GM19023 (cell line): ENCODE measurements around the gene PCDH10.

Experiments used
- ATAC-seq: cut with Tn5 transposase; IDR thresholded peaks from one replicate; pipeline ENCODE4 v1.9.1; 2021; ENCODE audit warnings: mild to moderate bottlenecking, moderate library complexity; ENCODE audit not compliant: unreplicated experiment

The PCDH10 gene

GRCh38 chr4:133150486-133151340 is 1.6 kb downstream of the PCDH10 start:
- no peak for ATAC-seq

- no peak for ATAC-seq
These were observed 2.2 kb downstream of the PCDH10 start for GRCh38 chr4:133151341-133151690.

DNA sequence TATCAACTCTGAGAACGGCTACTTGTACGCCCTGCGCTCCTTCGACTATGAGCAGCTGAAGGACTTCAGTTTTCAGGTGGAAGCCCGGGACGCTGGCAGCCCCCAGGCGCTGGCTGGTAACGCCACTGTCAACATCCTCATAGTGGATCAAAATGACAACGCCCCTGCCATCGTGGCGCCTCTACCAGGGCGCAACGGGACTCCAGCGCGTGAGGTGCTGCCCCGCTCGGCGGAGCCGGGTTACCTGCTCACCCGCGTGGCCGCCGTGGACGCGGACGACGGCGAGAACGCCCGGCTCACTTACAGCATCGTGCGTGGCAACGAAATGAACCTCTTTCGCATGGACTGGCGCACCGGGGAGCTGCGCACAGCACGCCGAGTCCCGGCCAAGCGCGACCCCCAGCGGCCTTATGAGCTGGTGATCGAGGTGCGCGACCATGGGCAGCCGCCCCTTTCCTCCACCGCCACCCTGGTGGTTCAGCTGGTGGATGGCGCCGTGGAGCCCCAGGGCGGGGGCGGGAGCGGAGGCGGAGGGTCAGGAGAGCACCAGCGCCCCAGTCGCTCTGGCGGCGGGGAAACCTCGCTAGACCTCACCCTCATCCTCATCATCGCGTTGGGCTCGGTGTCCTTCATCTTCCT is 2.7 kb downstream of the PCDH10 start:
- ATAC-seq, result no peak

GRCh38 chr4:133152330-133152821 is 3.3 kb downstream of the PCDH10 start:
- ATAC-seq, result no peak

- ATAC-seq, result no peak
These were observed 3.9 kb downstream of the PCDH10 start for GRCh38 chr4:133152831-133153481.

- ATAC-seq, result no peak
These were observed 5.6 kb downstream of the PCDH10 start for GRCh38 chr4:133154725-133155124.

DNA sequence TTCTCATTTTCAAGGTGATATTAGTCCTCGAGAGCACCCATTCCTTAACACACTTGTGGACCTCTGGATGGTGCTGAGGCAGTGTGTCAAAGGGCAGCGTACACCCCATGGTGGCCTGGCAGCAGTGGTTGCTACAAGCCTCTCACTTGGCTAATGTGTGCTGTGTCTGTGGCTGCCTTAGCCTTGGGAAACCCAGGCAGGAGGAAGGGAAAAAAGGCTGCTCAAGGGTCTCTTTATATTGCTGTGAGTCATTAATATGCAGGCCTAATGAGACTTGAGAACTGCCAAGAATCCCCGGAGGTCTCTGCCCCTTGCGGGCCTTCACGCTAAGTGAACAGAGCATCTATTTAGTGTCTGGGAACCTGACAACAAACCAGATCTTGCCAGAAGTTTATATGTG is 7.0 kb downstream of the PCDH10 start:
- ATAC-seq, result no peak

DNA sequence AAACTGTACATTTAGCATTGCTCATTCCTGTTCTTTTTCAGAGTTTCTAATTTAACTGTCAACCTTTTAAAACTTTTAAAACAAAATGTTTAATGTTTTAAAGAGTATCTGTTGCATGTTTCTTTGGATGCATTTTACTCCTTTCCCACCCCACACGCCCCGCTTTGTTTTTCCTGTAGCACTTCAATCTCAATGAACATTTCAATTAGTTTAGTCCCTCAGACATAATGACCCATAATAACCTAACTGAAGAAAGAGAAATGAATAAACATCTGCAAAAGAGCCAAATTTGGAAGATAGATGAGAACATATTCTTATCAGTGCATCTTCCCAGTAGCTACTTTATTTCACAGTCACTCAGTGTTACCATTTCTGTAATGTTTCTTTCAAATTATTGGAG is 7.5 kb downstream of the PCDH10 start:
- ATAC-seq, result no peak

DNA sequence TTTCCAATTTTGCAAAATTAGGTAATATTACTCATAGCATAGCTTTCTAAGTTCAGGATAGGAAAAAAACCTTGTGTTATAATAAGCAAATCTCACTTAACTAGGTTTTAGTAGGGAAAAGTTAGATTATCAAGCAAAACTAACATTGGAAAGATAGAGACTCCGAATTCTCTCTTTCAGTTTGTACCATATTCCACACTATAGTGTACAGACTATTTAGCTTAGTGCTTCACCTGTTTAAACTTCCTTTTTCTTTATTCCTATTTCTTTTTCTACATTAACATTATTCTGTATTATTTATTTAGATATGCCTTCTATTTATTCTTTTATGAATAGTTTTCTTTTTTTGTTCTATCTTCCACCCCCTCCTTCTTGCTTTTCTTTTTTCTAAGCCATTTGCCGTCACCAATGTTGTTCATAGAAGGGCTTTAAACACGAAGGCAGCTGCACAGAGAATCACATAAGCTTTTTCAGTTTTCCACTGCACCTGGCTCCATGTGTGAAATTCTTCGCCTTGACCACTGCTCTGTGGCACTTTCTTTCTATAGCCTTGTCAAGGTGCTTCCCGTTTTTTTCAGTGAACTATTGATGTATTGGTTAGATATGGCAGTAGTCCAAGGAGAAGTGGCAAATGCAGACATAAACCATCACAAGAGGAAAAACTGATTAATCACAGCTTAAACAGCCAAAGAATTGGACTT is 8.5 kb downstream of the PCDH10 start:
- ATAC-seq, result no peak

DNA sequence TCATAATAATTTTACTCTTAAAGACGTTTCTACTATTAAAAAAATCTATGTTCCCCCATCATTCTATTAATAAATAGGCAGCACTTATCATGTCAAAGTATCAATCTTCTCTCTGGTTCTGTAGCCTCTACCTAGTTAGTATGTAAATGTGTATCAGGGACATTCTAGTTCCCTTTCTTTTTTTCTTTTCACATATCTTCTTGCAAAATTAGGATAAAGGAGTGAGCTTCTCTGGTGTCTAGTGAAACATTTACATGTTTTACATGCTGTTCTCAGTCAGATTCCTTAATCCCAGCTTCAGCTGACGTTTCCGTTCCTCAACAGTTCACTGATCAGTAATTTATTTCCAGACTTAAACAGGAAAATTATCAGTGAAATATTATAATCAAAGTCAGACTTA is 11.8 kb downstream of the PCDH10 start:
- no peak for ATAC-seq

GRCh38 chr4:133161570-133162295 is 12.6 kb downstream of the PCDH10 start:
- no peak for ATAC-seq

DNA sequence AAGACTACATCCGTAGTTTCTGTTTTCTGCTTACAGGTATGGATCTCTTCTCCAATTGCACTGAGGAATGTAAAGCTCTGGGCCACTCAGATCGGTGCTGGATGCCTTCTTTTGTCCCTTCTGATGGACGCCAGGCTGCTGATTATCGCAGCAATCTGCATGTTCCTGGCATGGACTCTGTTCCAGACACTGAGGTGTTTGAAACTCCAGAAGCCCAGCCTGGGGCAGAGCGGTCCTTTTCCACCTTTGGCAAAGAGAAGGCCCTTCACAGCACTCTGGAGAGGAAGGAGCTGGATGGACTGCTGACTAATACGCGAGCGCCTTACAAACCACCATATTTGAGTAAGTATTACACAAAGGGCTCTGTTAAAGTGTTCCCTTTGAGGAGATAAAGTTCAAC is 13.8 kb downstream of the PCDH10 start:
- no peak for ATAC-seq

- ATAC-seq, result no peak
These were observed 29.9 kb downstream of the PCDH10 start for GRCh38 chr4:133178956-133179355.

DNA sequence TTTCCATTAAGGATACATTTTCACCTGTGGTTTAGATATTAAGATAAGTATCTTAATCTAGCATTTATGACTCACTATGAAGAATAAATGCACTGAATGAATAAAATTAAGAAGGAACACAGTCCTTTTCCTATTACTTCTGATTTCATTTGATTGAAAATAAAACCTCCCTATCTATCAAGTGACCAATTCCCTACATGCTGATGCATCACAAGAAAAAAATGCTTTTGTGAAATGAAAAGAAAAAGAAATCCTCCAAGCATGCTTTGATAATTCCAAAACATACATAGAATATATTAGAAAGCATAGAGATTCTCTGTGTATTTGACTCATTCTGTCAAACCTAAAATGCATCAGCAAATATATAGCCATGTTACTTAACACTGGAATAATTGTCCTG is 37.1 kb downstream of the PCDH10 start:
- no peak for ATAC-seq

GRCh38 chr4:133186845-133187244 is 37.8 kb downstream of the PCDH10 start:
- ATAC-seq, result no peak

DNA sequence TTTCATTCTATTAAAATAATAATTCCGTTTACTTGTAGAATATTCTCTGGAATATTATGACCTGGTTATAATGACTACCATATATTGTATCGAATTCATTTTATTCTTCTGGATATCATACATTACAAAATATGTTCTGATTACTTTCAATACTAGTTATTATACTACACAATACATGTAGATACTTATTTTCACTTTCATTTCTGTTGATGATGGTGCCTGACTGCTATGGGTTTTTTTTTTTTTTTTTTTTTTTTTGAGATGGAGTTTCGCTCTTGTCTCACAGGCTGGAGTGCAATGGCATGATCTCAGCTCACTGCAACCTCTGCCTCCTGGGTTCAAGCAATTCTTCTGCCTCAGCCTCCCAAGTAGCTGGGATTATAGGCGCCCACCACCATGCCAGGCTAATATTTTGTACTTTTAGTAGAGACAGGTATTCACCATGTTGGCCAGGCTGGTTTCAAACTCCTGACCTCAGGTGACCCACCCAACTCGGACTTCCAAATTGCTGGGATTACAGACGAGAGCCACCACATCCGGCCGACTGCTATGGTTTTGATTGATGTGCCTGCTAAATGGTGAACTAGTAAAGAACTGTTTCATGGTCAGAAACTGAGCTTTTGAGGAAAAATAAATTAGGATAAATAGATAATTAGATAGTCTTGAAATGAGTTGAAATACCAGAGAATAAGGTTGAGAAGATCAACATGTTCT is 39.5 kb downstream of the PCDH10 start:
- no peak for ATAC-seq

- ATAC-seq, result no peak
These were observed 40.0 kb downstream of the PCDH10 start for GRCh38 chr4:133189147-133189517.

- no peak for ATAC-seq
These were observed 41.0 kb downstream of the PCDH10 start for GRCh38 chr4:133190098-133190497.

DNA sequence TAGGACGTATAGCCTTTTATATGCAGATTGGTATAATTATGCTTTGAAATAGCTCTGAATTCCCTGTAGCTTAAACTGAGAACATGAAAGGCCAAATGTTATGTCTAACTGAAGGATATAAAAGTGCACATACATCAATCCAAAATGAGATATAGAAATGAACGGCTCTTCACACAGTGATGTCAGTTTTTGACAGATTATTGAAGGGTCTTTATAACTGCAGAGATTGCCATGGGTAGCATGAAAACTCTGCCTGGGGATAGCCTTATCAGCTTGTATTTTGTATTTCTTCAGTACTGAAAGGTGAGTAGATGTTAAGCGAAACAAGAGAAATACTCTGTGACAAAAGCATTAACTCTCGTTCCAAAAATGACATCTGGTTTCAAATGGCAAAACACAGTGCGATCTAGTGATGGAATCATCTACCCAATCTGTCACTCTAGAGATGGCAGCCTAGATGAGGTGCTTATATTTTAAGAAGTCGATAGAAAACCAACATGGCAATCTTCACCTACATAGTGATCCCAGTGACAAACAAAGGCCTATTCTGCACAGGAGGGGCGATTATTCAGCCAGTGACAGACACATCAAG is 59.7 kb downstream of the PCDH10 start:
- no peak for ATAC-seq

GRCh38 chr4:133233922-133234321 is 84.8 kb downstream of the PCDH10 start:
- ATAC-seq, result no peak
